HepG2 (cell line): ENCODE results near the gene ATP8B1. TPM values are rescaled to one million over a fixed set of nuclear protein-coding genes. Genes with fewer than 3 reads are reported as not detected.
A peak's percentile ranks its signal among the peaks of the same experiment; 100 is the strongest.

Source experiments
- AHR ChIP-seq: IDR thresholded peaks from 2 replicates; pipeline ENCODE4 v1.6.1; 2018; ENCODE audit warnings: missing genetic modification reagents, missing compliant biosample characterization
- ARNT2 ChIP-seq: sonication (generic); formaldehyde crosslinking; IDR thresholded peaks from 2 replicates; pipeline ENCODE4 v1.8.0; 2022; ENCODE audit warnings: mild to moderate bottlenecking, low read depth, missing genetic modification reagents, moderate library complexity
- ATF7 ChIP-seq, 2 experiments: fragments of 450-650 bp in 1 of 2; sonication (generic) in 1 of 2; formaldehyde crosslinking in 1 of 2; IDR thresholded peaks; 2 replicates each; pipeline versions ENCODE4 v1.4.0 to v1.6.1; 2016 to 2020; ENCODE audit warnings: antibody characterized with exemption in 1 of 2, mild to moderate bottlenecking in 1 of 2, missing genetic modification reagents in 1 of 2
- BRCA1 ChIP-seq: sonication (generic); formaldehyde crosslinking; IDR thresholded peaks from 2 replicates; pipeline ENCODE4 v1.4.0; 2020; ENCODE audit warnings: missing genetic modification reagents
- CBX5 ChIP-seq: sonication (generic); formaldehyde crosslinking; IDR thresholded peaks from 2 replicates; pipeline ENCODE4 v1.4.0; 2020; ENCODE audit warnings: missing genetic modification reagents, borderline replicate concordance
- MED13 ChIP-seq: sonication (generic); formaldehyde crosslinking; IDR thresholded peaks from 2 replicates; pipeline ENCODE4 v1.5.0; 2020; ENCODE audit warnings: missing genetic modification reagents
- PCBP2 ChIP-seq: fragments of 200-400 bp; formaldehyde crosslinking; optimal IDR thresholded peaks from 2 replicates; pipeline ENCODE3; 2018; ENCODE audit warnings: low read length, low read depth; ENCODE audit not compliant: poor library complexity, severe bottlenecking
- PHF5A ChIP-seq: IDR thresholded peaks from one replicate; pipeline ENCODE4 v1.6.1; 2018; ENCODE audit warnings: low read depth, missing genetic modification reagents; ENCODE audit not compliant: unreplicated experiment
- RNF2 ChIP-seq: fragments of 450-650 bp; conservative IDR thresholded peaks from 2 replicates; pipeline ENCODE4 v1.6.1; 2016; ENCODE audit warnings: low read depth
- TBP ChIP-seq: sonication (generic); formaldehyde crosslinking; IDR thresholded peaks from 2 replicates; pipeline ENCODE4 v1.5.0; 2020; ENCODE audit warnings: missing genetic modification reagents
- ZNF317 ChIP-seq: sonication (generic); formaldehyde crosslinking; IDR thresholded peaks from 2 replicates; pipeline ENCODE4 v1.5.0; 2020; ENCODE audit warnings: mild to moderate bottlenecking, missing genetic modification reagents
- ZNF546 ChIP-seq: sonication (generic); formaldehyde crosslinking; conservative IDR thresholded peaks from 2 replicates; pipeline ENCODE4 v1.8.1; 2023; ENCODE audit warnings: mild to moderate bottlenecking, missing genetic modification reagents
- ZNF660 ChIP-seq: sonication (generic); formaldehyde crosslinking; IDR thresholded peaks from 2 replicates; pipeline ENCODE4 v1.5.1; 2020; ENCODE audit warnings: mild to moderate bottlenecking, low read depth, missing genetic modification reagents, borderline replicate concordance
- polyA plus RNA-seq, 8 experiments: library from polyadenylated mRNA; depleted of rRNA in 3 of 8; stranded (reverse) in 7 of 8; unstranded in 1 of 8; fragments of >200 nt; fragmentation: Illumina TruSeq in 4 of 8; extraction: Trizol in 4 of 8; gene quantifications; 2 replicates each; pipeline versions ENCODE4 v1.2.1 to v1.2.3, GENCODE V29; 2011 to 2016; ENCODE audit warnings: low read depth in 4 of 8, missing spikeins in 1 of 8, mixed read lengths in 1 of 8; ENCODE audit not compliant: insufficient read depth in 1 of 8
- total RNA-seq, 5 experiments: library from RNA; depleted of rRNA; stranded (reverse); fragments of >200 nt; fragmentation: Illumina TruSeq; extraction: Trizol; gene quantifications; 2 replicates each; pipeline ENCODE4 v1.2.3, GENCODE V29; 2016; ENCODE audit warnings: low read depth in 1 of 5
- TF ChIP-seq, protein P1 (sequence below): sonication (generic); formaldehyde crosslinking; IDR thresholded peaks from one replicate; pipeline ENCODE4 v1.5.1; 2020; ENCODE audit warnings: mild to moderate bottlenecking, missing genetic modification reagents; ENCODE audit errors: not compliant biosample characterization
- TF ChIP-seq, protein P2 (sequence below): sonication (generic); formaldehyde crosslinking; IDR thresholded peaks from 2 replicates; pipeline ENCODE4 v1.8.0; 2023; ENCODE audit warnings: mild to moderate bottlenecking, missing genetic modification reagents
- TF ChIP-seq, protein P3 (sequence below): sonication (generic); formaldehyde crosslinking; IDR thresholded peaks from 2 replicates; pipeline ENCODE4 v1.4.0; 2020; ENCODE audit warnings: missing genetic modification reagents
- TF ChIP-seq, protein P4 (sequence below): sonication (generic); formaldehyde crosslinking; IDR thresholded peaks from 2 replicates; pipeline ENCODE4 v1.5.1; 2020; ENCODE audit warnings: mild to moderate bottlenecking, moderate library complexity, missing genetic modification reagents

Gene ATP8B1
- total and polyA plus RNA-seq, 2 of the 13 experiments (the other 11 are each of a cell fraction or from before 2014, with no cell fraction given) = 2.8 to 4.0 TPM

DNA sequence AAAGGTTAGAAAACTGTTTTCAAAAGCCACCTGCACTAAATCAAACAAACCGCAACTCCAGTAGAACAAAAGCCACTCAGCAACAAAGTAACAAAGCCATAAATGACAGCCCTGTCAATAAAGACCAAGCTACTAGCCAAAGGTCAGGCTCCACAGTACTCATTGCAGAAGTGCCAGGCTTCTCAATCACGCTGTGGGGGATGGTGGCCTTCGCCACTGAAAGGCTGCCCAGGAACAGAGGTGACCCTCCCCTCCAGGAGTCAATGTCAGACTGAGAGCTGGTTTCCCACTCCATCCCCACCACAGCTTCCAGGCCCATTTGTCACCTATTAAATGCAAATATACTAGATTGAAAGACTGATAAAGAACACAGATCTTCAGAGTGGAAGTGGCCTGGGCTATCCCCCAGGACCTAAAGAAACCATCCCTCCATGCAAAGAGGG lies 5.9 kb downstream of the ATP8B1 start (continued):
- TF ChIP-seq, protein P1, sequence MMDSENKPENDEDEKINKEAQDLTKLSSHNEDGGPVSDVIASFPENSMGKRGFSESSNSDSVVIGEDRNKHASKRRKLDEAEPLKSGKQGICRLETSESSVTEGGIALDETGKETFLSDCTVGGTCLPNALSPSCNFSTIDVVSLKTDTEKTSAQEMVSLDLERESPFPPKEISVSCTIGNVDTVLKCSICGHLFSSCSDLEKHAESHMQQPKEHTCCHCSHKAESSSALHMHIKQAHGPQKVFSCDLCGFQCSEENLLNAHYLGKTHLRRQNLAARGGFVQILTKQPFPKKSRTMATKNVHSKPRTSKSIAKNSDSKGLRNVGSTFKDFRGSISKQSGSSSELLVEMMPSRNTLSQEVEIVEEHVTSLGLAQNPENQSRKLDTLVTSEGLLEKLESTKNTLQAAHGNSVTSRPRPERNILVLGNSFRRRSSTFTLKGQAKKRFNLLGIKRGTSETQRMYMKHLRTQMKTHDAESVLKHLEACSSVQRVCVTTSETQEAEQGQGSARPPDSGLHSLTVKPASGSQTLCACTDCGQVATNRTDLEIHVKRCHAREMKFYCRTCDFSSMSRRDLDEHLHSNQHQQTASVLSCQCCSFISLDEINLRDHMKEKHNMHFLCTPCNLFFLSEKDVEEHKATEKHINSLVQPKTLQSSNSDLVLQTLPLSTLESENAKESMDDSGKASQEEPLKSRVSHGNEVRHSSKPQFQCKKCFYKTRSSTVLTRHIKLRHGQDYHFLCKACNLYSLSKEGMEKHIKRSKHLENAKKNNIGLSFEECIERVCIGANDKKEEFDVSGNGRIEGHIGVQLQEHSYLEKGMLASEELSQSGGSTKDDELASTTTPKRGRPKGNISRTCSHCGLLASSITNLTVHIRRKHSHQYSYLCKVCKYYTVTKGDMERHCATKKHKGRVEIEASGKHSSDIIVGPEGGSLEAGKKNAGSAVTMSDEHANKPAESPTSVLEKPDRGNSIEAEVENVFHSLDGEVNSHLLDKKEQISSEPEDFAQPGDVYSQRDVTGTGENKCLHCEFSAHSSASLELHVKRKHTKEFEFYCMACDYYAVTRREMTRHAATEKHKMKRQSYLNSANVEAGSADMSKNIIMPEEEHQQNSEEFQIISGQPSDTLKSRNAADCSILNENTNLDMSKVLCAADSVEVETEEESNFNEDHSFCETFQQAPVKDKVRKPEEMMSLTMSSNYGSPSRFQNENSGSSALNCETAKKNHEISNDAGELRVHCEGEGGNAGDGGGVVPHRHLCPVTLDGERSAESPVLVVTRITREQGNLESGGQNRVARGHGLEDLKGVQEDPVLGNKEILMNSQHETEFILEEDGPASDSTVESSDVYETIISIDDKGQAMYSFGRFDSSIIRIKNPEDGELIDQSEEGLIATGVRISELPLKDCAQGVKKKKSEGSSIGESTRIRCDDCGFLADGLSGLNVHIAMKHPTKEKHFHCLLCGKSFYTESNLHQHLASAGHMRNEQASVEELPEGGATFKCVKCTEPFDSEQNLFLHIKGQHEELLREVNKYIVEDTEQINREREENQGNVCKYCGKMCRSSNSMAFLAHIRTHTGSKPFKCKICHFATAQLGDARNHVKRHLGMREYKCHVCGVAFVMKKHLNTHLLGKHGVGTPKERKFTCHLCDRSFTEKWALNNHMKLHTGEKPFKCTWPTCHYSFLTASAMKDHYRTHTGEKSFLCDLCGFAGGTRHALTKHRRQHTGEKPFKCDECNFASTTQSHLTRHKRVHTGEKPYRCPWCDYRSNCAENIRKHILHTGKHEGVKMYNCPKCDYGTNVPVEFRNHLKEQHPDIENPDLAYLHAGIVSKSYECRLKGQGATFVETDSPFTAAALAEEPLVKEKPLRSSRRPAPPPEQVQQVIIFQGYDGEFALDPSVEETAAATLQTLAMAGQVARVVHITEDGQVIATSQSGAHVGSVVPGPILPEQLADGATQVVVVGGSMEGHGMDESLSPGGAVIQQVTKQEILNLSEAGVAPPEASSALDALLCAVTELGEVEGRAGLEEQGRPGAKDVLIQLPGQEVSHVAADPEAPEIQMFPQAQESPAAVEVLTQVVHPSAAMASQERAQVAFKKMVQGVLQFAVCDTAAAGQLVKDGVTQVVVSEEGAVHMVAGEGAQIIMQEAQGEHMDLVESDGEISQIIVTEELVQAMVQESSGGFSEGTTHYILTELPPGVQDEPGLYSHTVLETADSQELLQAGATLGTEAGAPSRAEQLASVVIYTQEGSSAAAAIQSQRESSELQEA (CRISPR knock-in tag) = no peak
- TF ChIP-seq MED13 (CRISPR knock-in tag) (peak; percentile 60; the same call in 1 of the 2 replicates), AHR (CRISPR knock-in tag) (no peak), PCBP2 (no peak), ZNF660 (CRISPR knock-in tag) (no peak), TBP (CRISPR knock-in tag) (no peak), BRCA1 (no peak), CBX5 (CRISPR knock-in tag) (peak; percentile 92), RNF2 (no peak), ATF7 (IDR thresholded peaks at IDR 0.05) (no peak), ATF7 (CRISPR knock-in tag; IDR thresholded peaks at IDR 0.05) (no peak), ZNF546 (CRISPR knock-in tag) (no peak), PHF5A (CRISPR knock-in tag) (no peak), ARNT2 (CRISPR knock-in tag) (no peak), ZNF317 (no peak)
- TF ChIP-seq, protein P2, sequence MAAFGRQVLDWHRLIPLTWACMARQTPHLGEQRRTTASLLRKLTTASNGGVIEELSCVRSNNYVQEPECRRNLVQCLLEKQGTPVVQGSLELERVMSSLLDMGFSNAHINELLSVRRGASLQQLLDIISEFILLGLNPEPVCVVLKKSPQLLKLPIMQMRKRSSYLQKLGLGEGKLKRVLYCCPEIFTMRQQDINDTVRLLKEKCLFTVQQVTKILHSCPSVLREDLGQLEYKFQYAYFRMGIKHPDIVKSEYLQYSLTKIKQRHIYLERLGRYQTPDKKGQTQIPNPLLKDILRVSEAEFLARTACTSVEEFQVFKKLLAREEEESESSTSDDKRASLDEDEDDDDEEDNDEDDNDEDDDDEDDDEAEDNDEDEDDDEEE (CRISPR knock-in tag) = no peak
- TF ChIP-seq, protein P3, sequence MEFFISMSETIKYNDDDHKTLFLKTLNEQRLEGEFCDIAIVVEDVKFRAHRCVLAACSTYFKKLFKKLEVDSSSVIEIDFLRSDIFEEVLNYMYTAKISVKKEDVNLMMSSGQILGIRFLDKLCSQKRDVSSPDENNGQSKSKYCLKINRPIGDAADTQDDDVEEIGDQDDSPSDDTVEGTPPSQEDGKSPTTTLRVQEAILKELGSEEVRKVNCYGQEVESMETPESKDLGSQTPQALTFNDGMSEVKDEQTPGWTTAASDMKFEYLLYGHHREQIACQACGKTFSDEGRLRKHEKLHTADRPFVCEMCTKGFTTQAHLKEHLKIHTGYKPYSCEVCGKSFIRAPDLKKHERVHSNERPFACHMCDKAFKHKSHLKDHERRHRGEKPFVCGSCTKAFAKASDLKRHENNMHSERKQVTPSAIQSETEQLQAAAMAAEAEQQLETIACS (CRISPR knock-in tag) = no peak
- TF ChIP-seq, protein P4, sequence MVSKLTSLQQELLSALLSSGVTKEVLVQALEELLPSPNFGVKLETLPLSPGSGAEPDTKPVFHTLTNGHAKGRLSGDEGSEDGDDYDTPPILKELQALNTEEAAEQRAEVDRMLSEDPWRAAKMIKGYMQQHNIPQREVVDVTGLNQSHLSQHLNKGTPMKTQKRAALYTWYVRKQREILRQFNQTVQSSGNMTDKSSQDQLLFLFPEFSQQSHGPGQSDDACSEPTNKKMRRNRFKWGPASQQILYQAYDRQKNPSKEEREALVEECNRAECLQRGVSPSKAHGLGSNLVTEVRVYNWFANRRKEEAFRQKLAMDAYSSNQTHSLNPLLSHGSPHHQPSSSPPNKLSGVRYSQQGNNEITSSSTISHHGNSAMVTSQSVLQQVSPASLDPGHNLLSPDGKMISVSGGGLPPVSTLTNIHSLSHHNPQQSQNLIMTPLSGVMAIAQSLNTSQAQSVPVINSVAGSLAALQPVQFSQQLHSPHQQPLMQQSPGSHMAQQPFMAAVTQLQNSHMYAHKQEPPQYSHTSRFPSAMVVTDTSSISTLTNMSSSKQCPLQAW (CRISPR knock-in tag) = peak; percentile 30; the same call in 1 of the 2 replicates
